ENCODE data around the gene MTUS2.

Gene MTUS2

DNA sequence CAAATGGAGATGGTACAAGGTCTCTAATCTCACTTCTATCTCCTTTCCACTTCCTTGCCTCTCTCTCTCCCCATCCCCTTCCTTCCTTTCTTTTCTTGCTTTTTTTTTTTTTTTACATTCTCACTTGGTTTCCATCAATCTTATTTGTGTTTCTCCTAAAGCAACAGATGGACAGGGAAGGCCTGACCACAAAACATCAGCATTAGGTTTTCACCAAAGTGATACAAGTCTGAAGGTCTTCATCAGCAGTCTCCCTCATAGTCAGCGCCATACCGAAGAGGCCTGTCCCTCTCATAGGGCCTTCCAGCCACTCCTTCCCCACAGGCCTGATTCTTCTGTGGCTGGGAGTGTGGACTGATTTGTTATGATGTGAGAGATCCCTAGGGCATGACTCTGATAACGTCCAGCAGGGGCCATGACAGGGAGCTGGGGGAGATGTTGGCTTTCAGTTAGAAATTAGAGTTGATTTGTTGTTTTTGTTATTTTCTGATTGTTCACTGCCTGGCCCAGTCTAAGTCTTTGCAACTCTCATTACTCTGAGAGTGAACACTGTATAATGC is 616.7 kb downstream of the MTUS2 start:
- no peak for DNase-seq (ENCODE audit: low read depth in 4 of 4, low spot score in 1 of 4)

- no peak for DNase-seq (ENCODE audit: low read depth in 4 of 4, low spot score in 1 of 4)
Measured at GRCh38 chr13:29438769-29439168, 618.6 kb downstream of the MTUS2 start.

GRCh38 chr13:29439601-29440388 is 619.7 kb downstream of the MTUS2 start:
- DNase-seq (ENCODE audit: low read depth in 4 of 4, low spot score in 1 of 4), result no peak

DNA sequence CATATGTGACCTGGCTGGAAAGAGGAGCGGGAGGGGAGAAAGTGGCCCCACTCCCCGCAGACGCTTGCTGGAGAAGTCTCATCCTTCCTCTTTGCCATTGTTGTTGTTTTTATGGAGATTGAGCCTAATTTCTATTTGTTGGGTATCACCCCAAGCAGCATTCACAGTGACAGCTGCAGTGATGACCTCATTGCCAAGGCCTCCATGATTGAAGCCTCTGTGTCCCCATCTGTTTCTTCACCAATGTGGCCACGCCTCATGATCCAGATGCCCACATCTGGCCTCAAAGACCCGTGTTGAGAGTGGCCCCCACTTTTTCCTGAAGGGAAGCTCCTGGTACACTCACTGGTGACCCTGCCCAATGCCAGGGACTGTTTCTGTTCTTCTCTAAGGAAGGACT is 621.2 kb downstream of the MTUS2 start:
- no peak for DNase-seq (ENCODE audit: low read depth in 4 of 4, low spot score in 1 of 4)

- DNase-seq (ENCODE audit: low read depth in 4 of 4, low spot score in 1 of 4), result no peak
Measured at GRCh38 chr13:29446016-29446415, 625.9 kb downstream of the MTUS2 start.

GRCh38 chr13:29448174-29448573 is 628.0 kb downstream of the MTUS2 start:
- no peak for DNase-seq (ENCODE audit: low read depth in 4 of 4, low spot score in 1 of 4)

DNA sequence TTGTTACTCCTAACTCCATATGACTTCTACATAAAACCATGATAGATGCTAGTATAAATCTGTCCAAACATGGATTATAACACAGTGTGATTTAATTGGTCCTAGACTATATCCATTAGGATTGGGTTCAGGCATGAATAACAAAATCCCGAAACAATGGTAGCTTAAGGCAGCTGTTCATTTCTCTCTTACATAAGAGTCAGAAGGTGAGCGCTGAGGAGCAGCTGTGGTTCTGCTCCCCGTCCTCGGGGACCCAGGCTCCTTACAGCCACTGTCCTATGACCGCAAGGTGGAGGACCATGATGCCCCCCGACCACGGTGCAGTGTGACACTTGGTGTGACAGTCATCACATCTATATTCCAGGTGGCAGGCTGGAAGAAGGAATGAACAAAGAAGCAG is 629.6 kb downstream of the MTUS2 start:
- no peak for DNase-seq (ENCODE audit: low read depth in 4 of 4, low spot score in 1 of 4)

GRCh38 chr13:29451976-29452375 is 631.8 kb downstream of the MTUS2 start:
- no peak for DNase-seq (ENCODE audit: low read depth in 4 of 4, low spot score in 1 of 4)

- no peak for DNase-seq (ENCODE audit: low read depth in 4 of 4, low spot score in 1 of 4)
Measured at GRCh38 chr13:29452773-29453616, 632.9 kb downstream of the MTUS2 start.

GRCh38 chr13:29453617-29454011 is 633.5 kb downstream of the MTUS2 start:
- DNase-seq (ENCODE audit: low read depth in 4 of 4, low spot score in 1 of 4), result no peak

GRCh38 chr13:29454931-29455481 is 634.9 kb downstream of the MTUS2 start:
- no peak for DNase-seq (ENCODE audit: low read depth in 4 of 4, low spot score in 1 of 4)

DNA sequence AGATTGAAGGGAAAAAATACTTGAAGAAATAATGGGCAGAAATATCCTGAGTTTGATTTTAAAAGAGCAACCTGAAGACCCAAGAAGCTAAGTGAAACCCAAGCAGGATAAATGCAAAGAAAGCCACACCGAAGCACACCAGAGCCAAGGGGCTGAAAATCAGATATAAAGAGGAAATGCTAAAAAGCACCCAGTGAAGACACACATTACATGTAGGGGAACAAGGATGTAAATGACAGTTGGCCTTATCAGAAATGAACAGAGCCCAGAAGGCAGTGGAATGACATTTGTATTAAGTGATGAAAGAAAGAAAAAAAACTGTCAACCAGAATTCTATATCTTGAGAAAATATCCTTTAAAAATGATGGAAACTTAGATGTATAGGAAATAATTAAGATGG is 636.3 kb downstream of the MTUS2 start:
- no peak for DNase-seq (ENCODE audit: low read depth in 4 of 4, low spot score in 1 of 4)

GRCh38 chr13:29457299-29457698 is 637.2 kb downstream of the MTUS2 start:
- DNase-seq (ENCODE audit: low read depth in 4 of 4, low spot score in 1 of 4), result no peak

- DNase-seq (ENCODE audit: low read depth in 4 of 4, low spot score in 1 of 4), result no peak
Measured at GRCh38 chr13:29458419-29458818, 638.3 kb downstream of the MTUS2 start.

DNA sequence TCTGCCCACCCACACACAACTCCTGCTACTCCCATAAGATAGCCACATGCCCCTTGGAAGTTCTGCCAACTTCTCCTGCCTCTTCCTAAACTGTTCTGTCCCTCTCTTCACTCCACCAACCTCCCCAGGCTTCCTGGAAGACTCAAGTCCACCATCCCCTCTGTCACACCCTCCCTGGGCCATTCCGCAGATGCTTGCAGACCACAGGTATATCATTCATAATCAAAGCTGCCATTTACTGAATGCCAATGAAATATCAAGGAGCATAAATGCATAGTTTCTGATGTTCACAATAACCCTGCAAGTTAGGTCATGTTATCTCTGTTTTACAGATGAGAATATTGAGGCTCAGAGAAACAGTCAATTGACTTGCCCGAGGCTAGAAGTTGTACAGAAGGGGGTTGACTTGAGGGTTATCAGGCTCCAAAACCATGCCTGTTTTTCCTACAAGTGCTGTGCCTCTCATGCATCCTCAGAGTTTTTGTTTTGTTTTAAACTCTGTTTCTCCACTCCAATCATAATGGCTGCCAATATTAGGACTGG is 639.7 kb downstream of the MTUS2 start:
- no peak for DNase-seq (ENCODE audit: low read depth in 4 of 4, low spot score in 1 of 4)

DNA sequence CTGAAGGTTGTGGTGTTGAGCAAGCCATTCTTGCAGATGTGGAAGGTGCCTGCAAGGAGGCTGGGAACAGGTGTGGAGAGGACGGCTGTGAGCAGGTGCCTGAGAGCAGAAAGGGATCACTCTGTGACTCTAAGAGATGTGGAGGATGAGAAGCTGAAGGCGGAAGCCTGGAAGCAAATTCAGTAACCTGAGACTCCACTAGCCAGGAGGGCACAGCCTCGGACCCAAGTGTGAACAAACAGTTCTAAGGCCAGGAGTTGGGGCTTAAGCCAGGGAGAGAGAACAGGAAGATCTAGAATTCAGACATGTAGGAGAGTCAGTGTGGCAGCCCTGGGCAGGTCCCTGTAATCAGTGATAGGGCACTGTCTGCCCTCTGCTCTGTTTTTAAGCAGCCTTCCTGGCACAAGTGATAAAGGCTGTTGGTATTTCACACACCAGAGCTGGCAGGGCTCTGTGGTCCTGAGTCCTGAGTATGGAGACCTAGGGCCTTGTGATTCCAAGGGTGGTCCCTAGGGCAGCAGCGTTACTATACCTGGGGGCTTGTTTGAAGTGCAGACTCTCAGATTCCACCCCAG is 644.1 kb downstream of the MTUS2 start:
- no peak for DNase-seq (ENCODE audit: low read depth in 4 of 4, low spot score in 1 of 4)

GRCh38 chr13:29465741-29466293 is 645.7 kb downstream of the MTUS2 start:
- no peak for DNase-seq (ENCODE audit: low read depth in 4 of 4, low spot score in 1 of 4)

DNA sequence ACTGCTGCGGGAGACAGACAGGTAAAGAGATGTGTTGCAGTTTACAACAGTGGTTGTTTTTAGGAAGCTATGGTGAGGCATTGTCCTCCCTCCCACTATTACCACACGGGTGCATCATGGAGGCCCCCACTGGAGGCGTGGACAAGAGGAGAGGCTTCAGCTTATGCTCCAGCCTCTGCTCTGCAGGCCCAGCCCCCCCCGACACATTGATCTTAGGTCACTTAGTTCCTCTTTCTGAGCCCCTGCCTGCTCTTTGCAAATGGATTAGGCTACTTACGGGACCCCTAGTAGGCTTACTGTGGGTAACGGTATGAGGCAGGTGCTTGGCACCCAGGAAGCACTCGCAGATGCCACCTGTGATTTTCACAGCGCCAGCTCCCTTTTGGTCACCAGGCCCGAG is 651.4 kb downstream of the MTUS2 start:
- no peak for DNase-seq (ENCODE audit: low read depth in 4 of 4, low spot score in 1 of 4)

DNA sequence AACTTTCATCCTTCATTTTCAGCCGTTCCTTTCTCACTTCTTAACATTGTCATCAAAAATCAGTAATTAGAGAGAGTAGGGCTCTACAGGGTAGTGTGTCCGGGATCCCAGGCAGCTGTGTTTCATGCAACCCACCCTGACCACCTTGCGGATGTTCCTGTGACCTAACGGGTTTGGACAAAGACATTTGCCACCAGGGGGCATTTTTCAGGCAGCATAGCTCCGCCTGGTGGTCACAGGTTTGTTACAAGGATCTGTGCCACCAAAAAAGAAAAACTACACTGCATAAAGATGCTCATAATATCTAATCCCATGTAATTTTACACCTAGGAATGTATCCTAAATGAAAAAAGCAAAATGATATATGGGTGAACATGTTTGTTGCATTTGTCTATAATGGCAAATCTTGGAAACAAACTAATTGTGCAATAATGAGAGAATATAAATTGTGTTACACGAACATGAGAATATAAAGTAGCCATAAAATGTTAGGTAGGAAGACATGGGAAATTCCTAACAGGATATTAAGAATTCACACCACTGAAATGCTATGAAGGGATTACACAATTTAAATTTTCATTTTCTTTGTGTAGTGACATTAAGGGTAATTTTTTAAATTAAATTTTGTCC is 652.3 kb downstream of the MTUS2 start:
- peak; percentile 10 to 28 (median 16) for DNase-seq (ENCODE audit: low read depth in 4 of 4, low spot score in 1 of 4)

- DNase-seq (ENCODE audit: low read depth in 4 of 4, low spot score in 1 of 4), result no peak
Measured at GRCh38 chr13:29473166-29473565, 653.0 kb downstream of the MTUS2 start.

Measured in stimulated activated CD4-positive, alpha-beta T cell treated with anti-CD3 and anti-CD28 coated beads, Interleukin-1b, Interleukin-23, amount 100 ng/mL, for 24 hours (primary cell).